Left lobe of liver (tissue), 2 donors: ENCODE measurements around the gene SRSF1. TPM values are rescaled to one million over a fixed set of nuclear protein-coding genes. Genes with fewer than 3 reads are reported as not detected.
"Not testable (repeated sequence)": the region's sequence is repeated elsewhere in the genome, so short reads cannot be mapped to it uniquely, and the experiment has no call there.

Experiments used
- ATAC-seq: fragments of 200-7000 bp; cut with Tn5 transposase; one replicate; pipeline ENCODE4 v1.9.1; 2020; ENCODE audit warnings: mild to moderate bottlenecking, moderate library complexity
- DNase-seq: peaks from one replicate; pipeline ENCODE4 v3.0.0-alpha.2; 2020; ENCODE audit warnings: low spot score
- total RNA-seq: library from RNA; stranded (reverse); gene quantifications from one replicate; pipeline ENCODE4 v1.2.1, GENCODE V29; 2021
- donor health status: DM: no; HTN: no; CAD: no; lungs with moderate emphysema.
- donor health status: DM: no; HTN: yes; CAD: no.

SRSF1 gene
- total RNA-seq, 1 donor from 2014 or later, result 81.6 TPM

DNA sequence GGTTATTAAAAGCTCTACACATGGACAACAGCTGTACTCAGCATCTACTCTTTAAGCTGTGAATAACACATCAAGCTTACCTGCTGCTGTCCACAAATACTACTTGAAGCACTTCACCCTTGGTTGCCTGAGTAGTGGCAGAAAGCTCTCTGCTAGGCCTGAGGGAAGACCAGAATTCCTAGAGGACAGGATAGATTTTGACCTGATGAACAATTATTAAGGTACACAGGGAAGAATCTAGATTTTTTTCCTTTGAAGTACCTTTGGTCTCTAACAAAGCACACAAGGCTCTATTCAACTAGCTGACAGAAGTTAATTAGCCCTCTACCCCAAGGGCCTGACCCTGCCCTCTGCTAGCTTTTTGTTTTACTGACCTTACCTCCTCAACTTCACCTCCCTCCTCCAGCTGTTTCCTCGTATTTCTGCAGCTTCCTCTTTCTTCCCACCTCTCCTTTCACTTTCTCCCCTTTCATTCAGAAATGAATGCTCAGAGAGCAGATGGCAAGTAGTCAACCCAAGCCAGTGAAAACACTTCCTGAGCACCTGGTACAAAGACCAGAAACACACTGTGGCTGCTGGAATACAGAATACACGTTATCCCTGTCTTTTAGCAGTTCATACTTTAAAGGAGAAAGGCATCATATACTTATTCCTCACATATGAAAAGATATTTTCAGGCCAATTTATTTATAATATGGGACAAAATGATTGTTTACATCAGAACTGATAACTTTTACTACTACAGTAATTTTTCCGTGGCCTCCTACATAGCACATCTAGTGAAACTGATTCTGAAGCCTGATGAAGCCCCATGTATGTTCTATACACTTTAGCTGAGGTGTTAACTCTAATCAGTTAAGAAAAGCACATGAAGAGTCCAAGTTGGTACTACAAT lies 13.3 kb downstream of the SRSF1 start:
- no peak for ATAC-seq
- DNase-seq, result no peak

DNA sequence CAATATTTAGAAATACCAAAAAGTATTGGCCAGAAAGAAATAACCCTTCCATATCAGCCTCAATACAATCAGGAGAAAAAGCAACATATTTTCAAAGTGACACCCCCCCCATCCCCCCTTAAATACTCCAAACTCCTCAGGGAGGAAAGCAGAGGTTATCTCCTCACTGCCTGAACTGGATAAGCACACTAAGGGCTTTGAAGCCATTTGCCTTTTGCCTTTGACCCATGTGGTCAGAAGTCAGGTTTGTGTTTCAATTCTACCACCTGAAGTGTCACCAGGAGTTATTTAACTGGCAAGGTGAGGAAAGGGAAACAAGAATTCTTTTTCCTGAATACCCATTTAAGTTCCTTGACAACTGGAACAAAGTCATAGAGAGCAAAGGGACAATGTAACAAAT lies 15.5 kb downstream of the SRSF1 start:
- ATAC-seq (no peak), DNase-seq (no peak)

DNA sequence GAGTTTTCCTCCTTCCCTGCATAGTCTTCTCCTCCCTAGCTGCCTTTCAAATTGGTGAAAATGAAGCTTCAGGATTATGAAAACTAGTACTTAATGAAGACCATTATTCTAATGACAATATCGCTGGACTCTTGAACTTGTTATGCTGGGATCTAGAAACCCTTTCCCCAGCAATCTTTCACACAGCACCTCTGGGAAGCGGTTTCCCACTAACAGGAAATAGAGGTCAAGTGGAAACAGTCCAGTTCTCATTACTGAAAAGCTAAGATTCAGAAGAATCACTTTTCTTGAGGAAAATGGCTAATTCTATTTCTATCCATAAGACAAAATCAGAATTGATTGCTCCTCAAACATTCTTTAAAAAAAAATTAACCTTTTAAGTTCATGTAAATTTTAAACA lies 17.0 kb downstream of the SRSF1 start:
- no peak for ATAC-seq
- no peak for DNase-seq

DNA sequence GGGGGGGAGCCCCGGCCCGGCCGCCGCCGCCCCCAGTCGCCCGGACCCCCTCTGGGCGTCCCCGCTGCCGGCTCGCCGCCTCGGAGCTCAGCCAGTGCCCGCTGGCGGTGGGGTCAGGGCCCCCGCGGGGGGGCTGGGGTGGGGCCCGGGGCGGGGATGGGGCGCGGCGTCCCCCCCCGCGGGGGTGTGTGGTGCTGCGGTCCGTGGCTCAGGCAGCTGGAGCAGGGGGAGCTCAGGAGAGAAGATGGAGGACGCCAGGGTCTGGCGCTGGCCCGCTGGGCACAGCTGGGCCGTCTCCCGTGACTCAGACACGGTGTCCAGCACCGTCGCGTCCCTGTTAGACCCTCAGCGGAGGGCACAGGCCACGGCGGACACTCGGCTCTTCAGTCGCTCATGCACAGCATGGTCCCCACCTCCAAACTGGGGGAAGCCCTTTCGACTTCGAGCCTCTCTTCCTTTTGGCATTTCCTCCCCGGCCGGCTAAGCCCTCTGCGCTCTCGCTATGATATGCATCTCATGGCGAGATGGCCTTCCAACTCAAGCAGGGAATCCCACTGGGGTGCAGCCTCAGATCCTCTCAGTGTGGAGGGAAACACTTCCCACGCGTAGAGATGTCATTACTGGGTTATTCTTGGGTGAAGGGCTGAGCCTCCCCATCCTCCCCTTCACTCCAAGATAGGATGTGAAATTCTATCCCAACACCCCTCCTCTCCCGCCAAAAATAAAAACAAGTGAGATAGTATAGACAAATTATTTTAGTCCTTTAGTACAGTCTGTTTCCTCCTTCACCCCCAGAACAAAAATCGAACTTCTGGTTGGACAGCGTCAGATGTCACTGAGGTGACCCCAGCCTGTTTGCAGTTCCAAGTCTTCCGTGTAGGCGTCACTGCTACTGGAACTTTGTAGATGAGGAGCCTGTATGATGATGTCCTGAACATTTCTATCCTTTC lies 18.5 kb downstream of the SRSF1 start:
- peak; percentile 81 for ATAC-seq
- DNase-seq, result peak; percentile 80

DNA sequence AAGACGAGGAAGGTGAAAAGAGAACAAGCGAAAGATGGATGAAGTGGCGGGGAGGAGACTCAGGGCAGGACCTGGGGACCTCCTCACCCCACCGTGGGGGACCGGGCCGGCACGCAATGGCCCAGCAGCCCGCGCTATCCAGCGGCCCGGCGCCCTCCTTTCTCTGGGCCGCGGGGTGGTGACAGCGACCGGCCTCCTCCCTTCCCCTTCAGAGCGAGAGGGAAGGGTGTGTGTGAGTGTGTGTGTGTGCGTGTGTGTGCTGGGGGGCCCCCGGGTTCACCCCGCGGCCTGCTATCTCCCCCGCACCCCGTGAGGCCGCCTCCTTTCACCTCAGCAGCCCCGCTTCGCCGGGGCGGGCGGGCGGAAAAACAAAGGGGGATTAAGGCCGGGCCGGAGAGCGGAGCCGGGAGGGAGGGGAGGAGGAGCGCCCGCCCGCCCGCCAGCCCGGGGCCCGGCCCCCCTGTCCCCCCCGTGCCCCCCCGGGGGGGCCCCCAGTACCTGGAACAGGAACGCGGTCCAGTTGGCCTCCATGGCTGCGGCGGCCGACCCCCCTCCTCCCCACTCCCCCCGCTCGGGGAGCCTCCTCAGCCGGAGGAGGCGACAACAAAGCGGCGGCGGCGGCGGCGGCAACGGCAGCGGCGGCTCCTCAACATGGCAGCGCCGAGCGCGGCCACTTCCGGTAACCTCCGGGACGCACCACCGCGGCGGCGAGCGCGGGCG lies 19.3 kb downstream of the SRSF1 start, which contains the start of gene VEZF1:
VEZF1 (minus strand) TSS at position 674 of the 720 bp plus-strand sequence; CDS start at position 531, 143 bp downstream.
- ATAC-seq (peak; percentile 74), DNase-seq (no peak)

DNA sequence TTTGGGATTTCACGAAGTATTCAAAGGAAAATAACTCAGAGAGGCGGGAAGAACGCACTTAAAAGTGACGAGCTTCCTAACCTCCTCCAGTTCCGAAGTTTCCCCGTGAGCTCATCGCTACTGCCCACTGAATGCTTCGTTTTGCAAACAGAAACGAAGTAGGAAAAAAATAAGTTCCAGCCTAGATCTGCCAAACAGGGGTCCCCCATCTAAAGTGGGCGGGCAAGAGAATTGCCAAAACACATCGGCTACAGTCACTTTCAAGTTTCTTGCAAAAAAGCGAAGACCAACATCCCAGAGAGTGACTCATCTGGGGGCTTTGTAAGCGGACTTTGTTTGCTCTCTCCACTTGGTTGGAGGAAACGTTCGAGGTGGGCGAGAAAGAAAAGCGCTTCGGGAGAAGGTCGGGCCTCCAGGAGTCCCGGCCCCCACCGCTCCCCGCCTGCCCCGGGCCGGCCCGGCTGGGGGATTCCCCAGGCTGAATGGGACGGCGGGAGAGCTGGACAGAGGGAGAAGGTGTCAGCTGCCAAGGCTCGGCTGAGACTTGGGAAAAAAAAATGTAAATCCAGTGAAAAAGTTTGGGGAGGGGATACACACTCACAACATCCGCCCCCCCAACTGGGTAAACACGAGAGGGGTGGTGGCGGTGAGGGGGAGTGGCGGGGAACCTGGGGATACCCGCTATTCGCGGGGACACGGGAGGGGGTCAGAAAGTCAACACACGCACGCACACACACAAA lies 20.0 kb downstream of the SRSF1 start:
- ATAC-seq, result peak; percentile 58
- peak; percentile 57 for DNase-seq

DNA sequence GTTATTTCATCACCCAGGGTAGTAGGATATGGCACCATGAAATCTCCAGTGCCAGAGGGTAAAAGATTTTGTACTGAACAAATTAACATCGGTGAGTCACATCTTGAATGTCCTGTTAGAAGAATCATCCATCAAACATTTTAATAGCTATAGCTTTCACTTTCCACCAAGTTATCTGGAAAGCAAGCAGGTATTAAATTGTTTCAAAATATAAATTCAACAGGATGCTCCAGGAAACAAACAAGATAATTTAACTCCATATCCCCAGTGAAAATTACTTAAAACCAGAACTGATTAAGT lies 21.4 kb downstream of the SRSF1 start:
- DNase-seq, result no peak
- ATAC-seq, result no peak

DNA sequence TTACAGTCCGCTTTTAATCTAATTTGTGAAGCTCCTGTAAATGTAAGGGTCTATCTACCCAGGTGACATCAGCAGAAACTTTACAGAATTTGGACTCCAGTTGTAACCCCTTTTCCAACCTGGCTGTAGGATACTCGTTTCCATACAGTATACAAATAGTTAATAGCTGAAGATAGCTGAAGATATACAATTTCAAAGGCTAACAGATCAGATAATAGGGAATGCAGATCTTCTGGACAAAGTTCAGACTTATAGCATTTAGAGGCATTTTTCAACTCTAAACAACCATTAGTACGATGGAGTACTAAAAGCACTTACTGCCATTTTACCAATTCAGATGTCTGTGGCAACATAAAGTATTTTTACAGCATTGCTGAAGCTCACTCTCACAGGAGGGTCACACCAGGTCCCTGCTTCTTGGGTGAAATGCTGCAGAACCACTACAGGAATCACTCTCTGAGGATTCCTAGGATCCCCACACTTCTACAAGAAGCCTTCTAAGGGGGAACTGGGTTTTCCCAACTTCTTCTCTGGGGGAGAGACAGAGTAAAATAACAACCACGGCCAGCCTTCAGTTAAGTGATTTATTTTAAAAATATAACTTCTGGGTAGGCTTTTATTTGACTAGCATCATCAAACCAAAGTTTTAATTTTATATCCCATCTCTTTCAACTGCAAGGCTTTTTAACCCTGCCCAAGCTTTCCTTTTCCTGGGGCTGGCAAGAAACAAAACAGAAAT lies 21.9 kb downstream of the SRSF1 start:
- DNase-seq (no peak), ATAC-seq (no peak)

DNA sequence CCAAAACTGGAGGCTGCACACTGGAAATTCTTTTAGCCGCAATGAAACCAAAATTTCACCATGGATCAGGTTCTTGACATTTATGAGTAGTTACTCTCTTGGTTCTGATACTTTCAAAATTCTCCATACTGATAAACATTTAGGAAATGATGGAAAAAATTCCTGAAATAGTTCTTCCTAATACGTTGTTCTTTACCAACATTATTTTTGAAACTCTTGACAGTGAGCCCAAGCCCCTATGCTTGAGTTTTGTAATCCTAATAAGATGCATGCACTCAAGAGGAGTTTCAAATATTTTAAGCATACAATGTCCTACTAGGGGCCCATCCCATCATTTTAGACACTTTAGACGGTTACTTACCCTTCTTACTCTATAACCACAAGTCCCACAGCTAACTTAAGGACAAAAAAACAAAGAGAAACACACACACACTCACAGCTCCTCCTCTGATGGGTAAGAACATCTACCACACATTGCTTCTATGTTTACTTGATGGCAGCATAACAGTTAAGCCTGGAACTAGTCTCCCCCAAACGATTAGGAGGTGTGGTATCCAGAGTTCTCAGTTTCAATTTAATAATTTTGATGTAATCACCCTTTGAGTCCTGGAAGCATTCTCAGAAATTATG lies 22.7 kb downstream of the SRSF1 start:
- ATAC-seq, result no peak
- no peak for DNase-seq

DNA sequence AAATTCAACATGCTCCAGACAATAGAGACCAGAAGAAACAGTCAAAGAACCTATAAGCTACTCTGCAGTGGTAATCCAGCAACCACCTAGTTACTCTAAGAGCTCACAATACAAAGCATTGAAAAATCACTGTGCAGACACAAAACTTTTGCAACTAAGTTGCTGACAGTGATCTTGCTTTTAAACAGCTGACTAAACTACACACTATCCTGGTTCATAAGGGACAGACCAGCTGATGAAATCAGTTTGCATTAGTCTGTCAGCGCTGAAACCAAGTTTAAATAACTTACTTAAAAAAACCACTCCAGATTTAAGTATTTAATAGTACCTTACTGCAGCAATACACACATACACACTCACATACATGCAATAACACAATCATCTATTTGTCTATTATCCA lies 23.6 kb downstream of the SRSF1 start:
- DNase-seq, result no peak
- no peak for ATAC-seq

DNA sequence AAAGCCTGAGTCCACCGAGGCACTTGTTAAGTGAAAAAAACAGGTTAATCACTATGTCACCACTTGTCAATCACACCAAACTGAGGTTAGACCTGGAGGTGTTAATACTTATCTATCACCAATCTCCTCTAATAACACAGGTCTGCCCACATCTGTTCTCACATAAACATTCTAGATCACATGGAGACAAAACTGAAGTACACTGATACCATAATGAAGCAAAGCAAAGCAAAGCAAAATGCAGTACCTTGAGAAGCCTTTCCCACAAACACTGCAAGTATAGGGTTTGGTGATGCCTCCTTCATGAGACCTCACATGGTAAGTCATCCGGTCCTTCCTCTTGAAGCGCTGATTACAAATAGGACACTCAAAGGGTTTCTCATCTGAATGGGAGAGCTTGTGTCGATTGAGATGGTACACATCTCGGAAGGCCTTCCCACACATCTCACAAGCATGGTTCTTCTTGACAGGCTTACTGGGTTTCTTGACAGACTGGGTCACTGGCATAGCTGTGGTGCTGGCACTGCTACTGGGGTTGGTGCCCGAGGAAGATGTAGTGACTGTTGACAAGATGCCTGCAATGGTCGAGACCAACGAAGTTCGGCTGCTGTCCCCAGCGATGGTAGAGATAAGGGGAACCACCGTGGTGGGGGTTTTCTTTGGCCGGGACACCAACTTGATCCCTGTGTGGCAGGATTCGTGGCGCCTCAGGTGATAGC lies 24.4 kb downstream of the SRSF1 start:
- DNase-seq (no peak), ATAC-seq (no peak)

DNA sequence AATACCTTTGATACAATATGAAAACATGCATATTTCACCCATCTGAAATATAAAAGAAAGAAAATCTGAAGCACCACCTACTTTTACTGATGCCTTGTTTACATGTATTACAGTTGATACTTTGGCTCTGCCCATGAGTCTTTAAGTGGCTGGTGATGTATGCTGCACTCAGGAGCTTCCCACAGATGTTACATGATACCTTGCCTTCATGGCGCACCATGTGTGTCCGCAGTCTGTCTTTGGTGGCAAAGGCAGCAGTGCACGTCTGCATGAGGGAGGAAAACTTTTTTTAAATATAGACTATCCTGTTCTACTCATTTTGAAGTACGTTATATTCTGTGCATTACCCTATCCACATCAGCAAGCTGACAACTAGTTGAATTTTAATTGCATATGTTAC lies 26.5 kb downstream of the SRSF1 start:
- no peak for DNase-seq
- ATAC-seq, result no peak

DNA sequence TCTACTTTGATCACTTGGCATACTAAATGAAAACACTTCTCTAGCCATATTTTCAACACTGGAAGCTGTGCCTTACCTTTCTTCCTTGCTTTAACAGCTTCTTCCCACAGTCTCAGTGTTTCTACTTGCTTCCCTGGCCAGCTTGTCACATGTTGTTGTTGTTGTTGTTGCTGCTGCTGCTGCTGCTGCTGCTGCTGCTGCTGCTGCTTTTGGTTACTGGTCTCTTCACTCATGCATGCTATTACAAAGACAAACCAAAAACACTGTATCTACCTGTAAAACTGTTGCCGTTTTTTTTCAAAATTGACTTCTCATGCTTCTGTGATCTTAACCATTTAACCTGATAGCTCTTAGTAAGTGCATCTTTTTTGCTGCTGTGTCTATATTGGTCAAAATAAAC lies 28.0 kb downstream of the SRSF1 start:
- ATAC-seq, result no peak
- DNase-seq, result no peak

DNA sequence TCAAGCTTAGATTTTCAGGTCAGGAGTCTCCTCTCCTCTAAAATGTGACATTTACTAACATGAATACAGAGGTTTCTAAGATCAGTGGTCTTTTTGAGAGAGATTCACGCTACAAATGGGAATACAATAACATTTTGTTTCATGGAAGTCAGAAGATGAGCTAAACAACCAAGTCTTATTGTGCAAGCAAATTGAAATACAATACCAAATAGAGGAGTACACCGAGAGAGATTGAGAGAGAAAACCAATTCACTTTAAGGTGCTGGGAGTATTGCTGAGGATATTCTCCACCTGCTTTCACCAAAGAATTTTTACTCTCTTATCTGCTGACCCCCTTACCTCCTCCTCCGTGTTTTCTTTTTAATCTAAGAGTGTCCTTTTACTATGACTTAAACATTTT lies 30.5 kb downstream of the SRSF1 start:
- DNase-seq (no peak), ATAC-seq (no peak)

DNA sequence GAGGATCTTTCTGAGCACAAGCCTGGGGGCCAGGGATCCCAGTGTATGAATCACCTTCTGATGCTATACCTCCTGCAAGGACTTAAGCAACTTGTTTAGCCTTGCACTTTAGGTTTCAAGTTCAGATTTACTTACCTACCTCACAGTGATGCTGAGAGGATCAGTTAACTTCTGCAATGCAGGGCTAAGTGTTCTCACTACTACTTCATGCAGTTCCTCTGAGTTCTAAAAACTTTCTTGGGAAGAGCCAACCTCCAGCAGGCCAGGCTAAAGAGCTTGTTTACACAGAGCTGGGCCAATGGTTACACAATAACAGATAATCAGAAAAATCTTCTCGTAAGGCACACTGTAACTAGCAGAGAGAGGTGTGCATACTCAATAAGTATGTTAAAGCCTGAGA lies 32.0 kb downstream of the SRSF1 start:
- DNase-seq, result no peak
- ATAC-seq, result peak; percentile 91

DNA sequence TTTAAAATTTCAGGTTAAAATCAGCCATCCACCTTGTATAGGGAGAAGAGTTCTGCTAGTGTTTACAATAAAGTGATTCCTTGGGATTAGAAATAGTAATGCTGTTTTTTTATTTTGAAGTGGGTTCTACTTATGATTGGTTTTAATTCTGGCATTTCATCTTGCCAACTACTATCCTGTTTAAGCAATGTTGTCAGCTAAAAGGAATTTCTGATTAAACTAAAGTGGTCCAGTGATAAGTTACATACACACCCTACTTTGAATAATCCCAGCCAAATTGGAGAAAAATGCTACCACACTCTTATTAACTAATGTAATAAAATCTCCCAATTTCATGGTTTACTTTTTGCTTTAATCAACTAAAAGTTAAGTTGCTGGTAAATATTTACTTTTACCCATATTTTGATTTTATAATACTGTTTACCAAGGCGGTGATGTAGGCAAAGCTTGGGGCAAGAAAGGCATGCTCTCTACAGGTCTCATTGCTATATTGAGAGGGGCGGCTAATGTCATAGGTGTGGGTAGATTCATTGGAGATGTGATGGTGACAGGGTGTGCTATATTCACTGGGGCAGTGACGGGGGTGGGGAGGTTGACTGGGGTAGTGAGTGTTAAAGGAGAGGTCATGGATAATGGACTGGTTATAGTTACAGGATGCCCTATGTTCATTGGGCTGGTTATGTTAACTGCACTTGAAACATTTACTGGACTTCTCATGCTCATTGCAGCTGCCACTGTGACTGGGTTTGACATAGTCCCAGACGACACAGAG lies 32.8 kb downstream of the SRSF1 start:
- DNase-seq, ATAC-seq: not testable (repeated sequence)

DNA sequence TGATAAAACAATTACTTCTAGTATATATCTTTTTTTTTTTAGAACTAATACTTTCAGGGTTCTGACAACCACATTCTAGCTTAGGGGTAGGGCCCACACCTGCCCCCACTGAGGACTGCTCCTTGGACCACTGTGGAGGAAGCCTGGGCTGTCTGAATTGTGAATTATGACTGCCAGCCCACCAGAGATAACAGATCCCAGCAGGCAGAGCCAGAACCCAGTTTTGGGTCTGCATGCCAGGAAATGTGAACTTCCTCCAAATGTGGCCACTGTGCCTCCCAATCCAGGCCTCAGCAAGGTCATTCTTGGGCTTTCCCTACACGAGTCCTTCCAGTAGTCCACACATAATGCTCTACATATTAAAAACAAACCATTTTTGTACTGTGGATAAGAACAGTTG lies 34.9 kb downstream of the SRSF1 start:
- no peak for DNase-seq
- ATAC-seq, result peak; percentile 23

DNA sequence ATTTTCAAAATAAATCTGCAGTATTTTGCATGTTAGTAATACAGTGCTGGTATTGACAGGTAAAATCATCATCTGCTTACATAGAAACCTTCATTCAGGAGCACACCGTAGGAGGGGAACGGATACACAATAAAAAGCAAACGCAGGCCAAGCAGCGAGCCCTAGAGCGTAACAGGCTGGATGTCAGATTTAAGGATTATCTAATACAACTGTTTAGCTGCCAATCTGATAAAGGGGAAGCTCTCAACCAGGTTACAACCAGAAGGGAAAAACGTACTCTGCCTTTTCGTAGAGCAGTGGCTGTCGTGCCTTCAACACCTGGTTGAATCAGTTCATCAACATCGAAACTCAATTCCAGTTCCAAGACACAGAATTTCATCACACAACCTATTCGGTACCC lies 35.5 kb downstream of the SRSF1 start:
- no peak for DNase-seq
- peak; percentile 79 for ATAC-seq
